GM20000 (cell line): Measurements from ENCODE around the gene CADPS.

Source experiments
- DNase-seq: peaks from one replicate; pipeline ENCODE4 v3.0.0; 2012; ENCODE audit warnings: low spot score
- TF ChIP-seq, protein P1 (sequence below): IDR thresholded peaks from 2 replicates; pipeline ENCODE4 v1.5.1; 2012; ENCODE audit warnings: mild to moderate bottlenecking, control low read depth; ENCODE audit errors: extremely low read depth, missing control alignments

CADPS gene

DNA sequence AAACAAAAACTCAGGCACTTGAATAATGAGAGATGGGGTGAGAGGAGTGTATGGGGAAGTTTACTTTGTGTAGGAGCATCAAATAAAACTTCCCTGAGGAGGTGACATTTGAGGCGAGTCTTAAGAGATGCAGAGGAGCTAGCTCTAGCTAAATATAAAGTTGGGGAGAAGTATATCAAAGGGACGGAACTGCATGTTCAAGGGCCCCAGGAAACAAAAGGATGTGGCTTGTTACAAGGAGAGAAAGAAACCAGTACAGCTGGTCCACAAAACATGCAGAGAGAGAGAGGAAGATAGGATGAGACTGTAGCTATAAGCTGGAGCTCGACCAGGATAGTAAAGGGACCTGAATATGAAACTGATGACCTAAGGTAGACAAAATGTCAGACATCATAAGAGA, 519.5 kb downstream of the CADPS start:
- TF ChIP-seq, protein P1, sequence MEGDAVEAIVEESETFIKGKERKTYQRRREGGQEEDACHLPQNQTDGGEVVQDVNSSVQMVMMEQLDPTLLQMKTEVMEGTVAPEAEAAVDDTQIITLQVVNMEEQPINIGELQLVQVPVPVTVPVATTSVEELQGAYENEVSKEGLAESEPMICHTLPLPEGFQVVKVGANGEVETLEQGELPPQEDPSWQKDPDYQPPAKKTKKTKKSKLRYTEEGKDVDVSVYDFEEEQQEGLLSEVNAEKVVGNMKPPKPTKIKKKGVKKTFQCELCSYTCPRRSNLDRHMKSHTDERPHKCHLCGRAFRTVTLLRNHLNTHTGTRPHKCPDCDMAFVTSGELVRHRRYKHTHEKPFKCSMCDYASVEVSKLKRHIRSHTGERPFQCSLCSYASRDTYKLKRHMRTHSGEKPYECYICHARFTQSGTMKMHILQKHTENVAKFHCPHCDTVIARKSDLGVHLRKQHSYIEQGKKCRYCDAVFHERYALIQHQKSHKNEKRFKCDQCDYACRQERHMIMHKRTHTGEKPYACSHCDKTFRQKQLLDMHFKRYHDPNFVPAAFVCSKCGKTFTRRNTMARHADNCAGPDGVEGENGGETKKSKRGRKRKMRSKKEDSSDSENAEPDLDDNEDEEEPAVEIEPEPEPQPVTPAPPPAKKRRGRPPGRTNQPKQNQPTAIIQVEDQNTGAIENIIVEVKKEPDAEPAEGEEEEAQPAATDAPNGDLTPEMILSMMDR = no peak
- no peak for DNase-seq
